DND-41 (cell line): Measurements from ENCODE around the gene NMNAT2.

Experiments
- EZH2 ChIP-seq: IDR thresholded peaks from 3 replicates; pipeline ENCODE4 v1.6.1; 2012; ENCODE audit warnings: borderline replicate concordance, low read depth, mild to moderate bottlenecking, moderate library complexity, low read length, inconsistent platforms; ENCODE audit not compliant: severe bottlenecking
- TF ChIP-seq, protein P1 (sequence below): IDR thresholded peaks from 2 replicates; pipeline ENCODE4 v1.5.1; 2012; ENCODE audit warnings: borderline replicate concordance, low read length, moderate library complexity, mild to moderate bottlenecking; ENCODE audit not compliant: poor library complexity, severe bottlenecking; ENCODE audit errors: extremely low read depth

DNA sequence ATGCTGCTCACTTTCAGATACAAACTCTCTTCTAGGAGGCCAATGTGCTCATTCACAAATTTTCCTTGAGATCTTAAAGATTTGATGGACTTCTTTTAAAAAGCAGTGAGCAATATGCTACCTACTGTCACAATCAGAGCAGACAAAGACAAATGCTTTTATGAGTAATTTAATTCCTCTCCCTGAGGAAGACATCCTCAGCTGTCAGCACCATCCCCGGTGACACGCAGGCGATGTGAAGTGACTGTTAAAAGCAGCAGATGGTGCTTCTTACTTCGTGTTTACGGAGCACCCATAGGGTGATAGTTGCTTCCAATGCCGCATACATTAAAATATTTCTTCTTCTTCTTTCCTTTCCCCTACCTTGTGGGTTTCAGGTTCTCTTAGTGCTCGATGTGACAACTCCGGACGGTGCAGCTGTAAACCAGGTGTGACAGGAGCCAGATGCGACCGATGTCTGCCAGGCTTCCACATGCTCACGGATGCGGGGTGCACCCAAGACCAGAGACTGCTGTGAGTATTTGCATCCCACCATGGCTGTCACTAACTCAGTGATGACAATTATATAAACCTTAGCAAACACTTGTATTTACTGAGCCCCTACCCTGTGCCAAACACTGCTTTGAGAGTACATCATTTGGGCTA lies 203.0 kb downstream of the NMNAT2 start:
- TF ChIP-seq, protein P1, sequence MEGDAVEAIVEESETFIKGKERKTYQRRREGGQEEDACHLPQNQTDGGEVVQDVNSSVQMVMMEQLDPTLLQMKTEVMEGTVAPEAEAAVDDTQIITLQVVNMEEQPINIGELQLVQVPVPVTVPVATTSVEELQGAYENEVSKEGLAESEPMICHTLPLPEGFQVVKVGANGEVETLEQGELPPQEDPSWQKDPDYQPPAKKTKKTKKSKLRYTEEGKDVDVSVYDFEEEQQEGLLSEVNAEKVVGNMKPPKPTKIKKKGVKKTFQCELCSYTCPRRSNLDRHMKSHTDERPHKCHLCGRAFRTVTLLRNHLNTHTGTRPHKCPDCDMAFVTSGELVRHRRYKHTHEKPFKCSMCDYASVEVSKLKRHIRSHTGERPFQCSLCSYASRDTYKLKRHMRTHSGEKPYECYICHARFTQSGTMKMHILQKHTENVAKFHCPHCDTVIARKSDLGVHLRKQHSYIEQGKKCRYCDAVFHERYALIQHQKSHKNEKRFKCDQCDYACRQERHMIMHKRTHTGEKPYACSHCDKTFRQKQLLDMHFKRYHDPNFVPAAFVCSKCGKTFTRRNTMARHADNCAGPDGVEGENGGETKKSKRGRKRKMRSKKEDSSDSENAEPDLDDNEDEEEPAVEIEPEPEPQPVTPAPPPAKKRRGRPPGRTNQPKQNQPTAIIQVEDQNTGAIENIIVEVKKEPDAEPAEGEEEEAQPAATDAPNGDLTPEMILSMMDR: no peak
- TF ChIP-seq EZH2: no peak
